Dendritic cell treated with granulocyte-macrophage colony-stimulating factor and Interleukin-4, amounts not matched to agents 40 ng/mL and 50 ng/mL, for 4 days (primary cell): ENCODE results near the gene ZNF205.
"Not testable (repeated sequence)": the region's sequence is repeated elsewhere in the genome, so short reads cannot be mapped to it uniquely, and the experiment has no call there.

Experiments
- H3K27ac Mint-ChIP-seq: one replicate; pipeline ENCODE4 v1.8.0; 2022; ENCODE audit warnings: mild to moderate bottlenecking, mixed read lengths
- H3K27me3 Mint-ChIP-seq: one replicate; pipeline ENCODE4 v1.8.0; 2022; ENCODE audit warnings: mild to moderate bottlenecking, mixed read lengths
- H3K36me3 Mint-ChIP-seq: one replicate; pipeline ENCODE4 v1.8.0; 2022; ENCODE audit warnings: low read depth, mixed read lengths
- H3K4me1 Mint-ChIP-seq: one replicate; pipeline ENCODE4 v1.8.0; 2022; ENCODE audit warnings: low read depth, mixed read lengths
- H3K4me3 Mint-ChIP-seq: one replicate; pipeline ENCODE4 v1.8.0; 2022; ENCODE audit warnings: mild to moderate bottlenecking, moderate library complexity, mixed read lengths
- H3K9me3 Mint-ChIP-seq: one replicate; pipeline ENCODE4 v1.8.0; 2022; ENCODE audit warnings: mixed read lengths
- intact Hi-C: fragments of 100-400 bp; cut with micrococcal nuclease; formaldehyde crosslinking; loops from one replicate; pipeline ENCODE4 v1.15.0; 2022

Gene ZNF205

GRCh38 chr16:3074860-3075522 is 37.4 kb upstream of the ZNF205 start:
- intact Hi-C loops = no loop called here
- H3K4me1 Mint-ChIP-seq = peaks cover 42% of the 10 kb centered on the region
- no peak overlapping the region for H3K27ac Mint-ChIP-seq

GRCh38 chr16:3075523-3075915 is 36.9 kb upstream of the ZNF205 start:
- H3K4me1 Mint-ChIP-seq = peaks cover 39% of the 10 kb centered on the region
- intact Hi-C loops = no loop called here
- H3K36me3 Mint-ChIP-seq = peaks cover 36% of the 10 kb centered on the region

More at GRCh38 chr16:3074860-3075522, 37.4 kb upstream of the ZNF205 start:
- Mint-ChIP-seq H3K27me3 (peaks cover 3% of the 10 kb centered on the region), H3K4me3 (peak overlapping the region; percentile 4), H3K36me3 (peaks cover 31% of the 10 kb centered on the region), H3K9me3 (no peaks in the 10 kb centered on the region)

GRCh38 chr16:3075946-3076345 is 36.4 kb upstream of the ZNF205 start:
- H3K36me3 Mint-ChIP-seq = peaks cover 40% of the 10 kb centered on the region
- H3K27me3 Mint-ChIP-seq, H3K4me3 Mint-ChIP-seq, intact Hi-C loops, H3K27ac Mint-ChIP-seq, H3K9me3 Mint-ChIP-seq: not testable (repeated sequence)
- H3K4me1 Mint-ChIP-seq = peaks cover 39% of the 10 kb centered on the region

More at GRCh38 chr16:3075523-3075915, 36.9 kb upstream of the ZNF205 start:
- Mint-ChIP-seq H3K27me3 (peaks cover 3% of the 10 kb centered on the region), H3K27ac (no peak overlapping the region), H3K4me3 (no peak overlapping the region), H3K9me3 (no peaks in the 10 kb centered on the region)

- peaks cover 3% of the 10 kb centered on the region for H3K27me3 Mint-ChIP-seq
- intact Hi-C loops = no loop called here
- peaks cover 46% of the 10 kb centered on the region for H3K36me3 Mint-ChIP-seq
- H3K4me3 Mint-ChIP-seq = no peak overlapping the region
- no peaks in the 10 kb centered on the region for H3K9me3 Mint-ChIP-seq
- no peak overlapping the region for H3K27ac Mint-ChIP-seq
- peaks cover 36% of the 10 kb centered on the region for H3K4me1 Mint-ChIP-seq
Observed at GRCh38 chr16:3076577-3076976, 35.8 kb upstream of the ZNF205 start.

GRCh38 chr16:3080024-3080423 is 32.4 kb upstream of the ZNF205 start:
- peaks cover 74% of the 10 kb centered on the region for H3K36me3 Mint-ChIP-seq
- no peaks in the 10 kb centered on the region for H3K27me3 Mint-ChIP-seq
- H3K27ac Mint-ChIP-seq = no peak overlapping the region
- intact Hi-C loops = no loop called here
- no peaks in the 10 kb centered on the region for H3K9me3 Mint-ChIP-seq
- H3K4me3 Mint-ChIP-seq = no peak overlapping the region
- H3K4me1 Mint-ChIP-seq = peaks cover 13% of the 10 kb centered on the region

- H3K27ac Mint-ChIP-seq, H3K9me3 Mint-ChIP-seq, H3K4me3 Mint-ChIP-seq, H3K27me3 Mint-ChIP-seq, intact Hi-C loops: not testable (repeated sequence)
- H3K36me3 Mint-ChIP-seq = peaks cover 66% of the 10 kb centered on the region
- H3K4me1 Mint-ChIP-seq = peaks cover 25% of the 10 kb centered on the region
Observed at GRCh38 chr16:3081957-3082356, 30.4 kb upstream of the ZNF205 start.

- H3K4me3 Mint-ChIP-seq, H3K27ac Mint-ChIP-seq, H3K9me3 Mint-ChIP-seq, intact Hi-C loops, H3K27me3 Mint-ChIP-seq: not testable (repeated sequence)
- H3K4me1 Mint-ChIP-seq = peaks cover 40% of the 10 kb centered on the region
- peaks cover 54% of the 10 kb centered on the region for H3K36me3 Mint-ChIP-seq
Observed at GRCh38 chr16:3083408-3083807, 29.0 kb upstream of the ZNF205 start.

GRCh38 chr16:3084491-3084890 is 27.9 kb upstream of the ZNF205 start:
- intact Hi-C loops = no loop called here
- no peaks in the 10 kb centered on the region for H3K27me3 Mint-ChIP-seq
- H3K27ac Mint-ChIP-seq = no peak overlapping the region
- peaks cover 48% of the 10 kb centered on the region for H3K36me3 Mint-ChIP-seq
- H3K9me3 Mint-ChIP-seq = no peaks in the 10 kb centered on the region
- peaks cover 40% of the 10 kb centered on the region for H3K4me1 Mint-ChIP-seq
- no peak overlapping the region for H3K4me3 Mint-ChIP-seq

- H3K27ac Mint-ChIP-seq = peak overlapping the region; percentile 89
- H3K4me1 Mint-ChIP-seq = peaks cover 40% of the 10 kb centered on the region
- intact Hi-C loops = no loop called here
- H3K9me3 Mint-ChIP-seq = no peaks in the 10 kb centered on the region
- H3K4me3 Mint-ChIP-seq = peak overlapping the region; percentile 81
- peaks cover 42% of the 10 kb centered on the region for H3K36me3 Mint-ChIP-seq
- H3K27me3 Mint-ChIP-seq = no peaks in the 10 kb centered on the region
Observed at GRCh38 chr16:3084969-3085670, 27.3 kb upstream of the ZNF205 start.

- Mint-ChIP-seq H3K4me1 (peaks cover 40% of the 10 kb centered on the region), H3K27me3 (peaks cover 2% of the 10 kb centered on the region), H3K36me3 (peaks cover 32% of the 10 kb centered on the region), H3K4me3 (peak overlapping the region; percentile 81), H3K9me3 (no peaks in the 10 kb centered on the region), H3K27ac (peak overlapping the region; percentile 89)
- intact Hi-C loops = no loop called here
Observed at GRCh38 chr16:3085868-3086595, 26.4 kb upstream of the ZNF205 start.

GRCh38 chr16:3086596-3087242 is 25.7 kb upstream of the ZNF205 start:
- Mint-ChIP-seq H3K4me1 (peaks cover 40% of the 10 kb centered on the region), H3K4me3 (peak overlapping the region; percentile 81), H3K9me3 (no peaks in the 10 kb centered on the region), H3K27ac (peak overlapping the region; percentile 89), H3K36me3 (peaks cover 28% of the 10 kb centered on the region), H3K27me3 (peaks cover 2% of the 10 kb centered on the region)
- intact Hi-C loops = no loop called here

GRCh38 chr16:3087243-3088235 is 24.8 kb upstream of the ZNF205 start:
- Mint-ChIP-seq H3K36me3 (peaks cover 22% of the 10 kb centered on the region), H3K4me1 (peaks cover 40% of the 10 kb centered on the region), H3K27me3 (peaks cover 9% of the 10 kb centered on the region), H3K9me3 (no peaks in the 10 kb centered on the region), H3K4me3 (peak overlapping the region; percentile 81), H3K27ac (peak overlapping the region; percentile 89)
- intact Hi-C loops = no loop called here

GRCh38 chr16:3088450-3088849 is 23.9 kb upstream of the ZNF205 start:
- Mint-ChIP-seq H3K4me1 (peaks cover 40% of the 10 kb centered on the region), H3K9me3 (no peaks in the 10 kb centered on the region), H3K36me3 (peaks cover 13% of the 10 kb centered on the region), H3K4me3 (no peak overlapping the region), H3K27ac (peak overlapping the region; percentile 89), H3K27me3 (peaks cover 14% of the 10 kb centered on the region)
- intact Hi-C loops = no loop called here
